HG03432 (cell line): ENCODE data around the gene RLN3.
"Not testable (repeated sequence)": the region's sequence is repeated elsewhere in the genome, so short reads cannot be mapped to it uniquely, and the experiment has no call there.

Source experiments
- ATAC-seq: cut with Tn5 transposase; IDR thresholded peaks from one replicate; pipeline ENCODE4 v1.9.1; 2021; ENCODE audit warnings: mild to moderate bottlenecking, moderate library complexity; ENCODE audit not compliant: unreplicated experiment

RLN3 gene

DNA sequence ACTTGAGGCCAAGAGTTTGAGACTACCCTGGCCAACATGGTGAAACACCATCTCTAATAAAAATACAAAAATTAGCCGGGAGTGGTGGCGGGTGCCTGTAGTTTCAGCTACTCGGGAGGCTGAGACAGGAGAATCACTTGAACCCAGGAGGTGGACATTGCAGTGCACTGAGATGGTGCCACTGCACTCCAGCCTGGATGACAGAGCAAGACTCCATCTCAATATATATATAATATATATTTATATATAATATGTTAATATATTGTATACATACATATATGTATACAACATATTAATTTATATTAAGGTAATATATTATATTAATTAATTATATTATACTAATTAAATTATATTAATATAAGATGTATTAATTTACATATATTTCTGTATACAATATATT is 8.2 kb upstream of the RLN3 start:
- ATAC-seq: not testable (repeated sequence)

- ATAC-seq: no peak
These were observed 6.5 kb upstream of the RLN3 start for GRCh38 chr19:14021474-14021873.

DNA sequence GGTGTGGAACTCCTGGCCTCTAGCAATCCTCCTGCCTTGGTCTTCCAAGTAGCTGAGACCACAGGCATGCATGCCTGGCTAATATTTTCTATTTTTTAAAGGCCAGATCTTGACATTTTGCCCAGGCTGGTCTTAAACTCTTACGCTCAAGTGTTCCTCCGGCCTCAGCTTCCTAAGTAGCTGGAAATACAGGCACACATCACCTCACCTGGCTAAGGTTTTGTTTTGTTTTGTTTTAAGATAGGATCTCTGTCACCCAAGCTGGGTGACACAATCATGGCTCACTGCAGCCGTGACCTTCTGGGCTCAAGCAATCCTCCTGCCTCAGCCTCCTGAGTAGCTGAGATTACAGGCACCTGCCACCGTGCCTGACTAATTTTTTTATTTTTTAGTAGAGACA is 5.5 kb upstream of the RLN3 start:
- no peak for ATAC-seq

GRCh38 chr19:14023404-14024235 is 4.3 kb upstream of the RLN3 start:
- ATAC-seq: no peak

DNA sequence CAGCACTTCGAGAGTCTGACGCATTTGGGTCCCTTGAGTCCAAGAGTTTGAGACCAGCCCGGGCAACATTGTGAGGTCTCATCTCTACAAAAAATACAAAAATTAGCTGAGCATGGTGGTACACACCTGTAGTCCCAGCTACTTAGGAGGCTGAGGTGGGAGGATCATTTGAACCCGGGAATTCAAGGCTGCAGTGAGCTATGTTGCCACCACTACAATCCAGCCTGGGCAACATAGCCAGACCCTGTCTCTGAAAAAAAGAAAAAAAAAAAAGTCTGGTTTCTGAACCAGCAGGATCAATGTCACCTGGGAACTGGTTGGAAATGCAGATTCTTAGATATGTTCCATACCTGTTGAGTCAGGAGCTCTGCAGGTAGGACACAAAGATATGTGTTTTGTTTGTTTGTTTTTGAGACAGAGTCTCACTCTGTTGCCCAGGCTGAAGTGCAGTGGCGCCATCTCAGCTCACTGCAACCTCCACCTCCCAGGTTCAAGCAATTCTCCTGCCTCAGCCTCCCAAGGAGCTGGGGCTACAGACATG is 1.2 kb upstream of the RLN3 start:
- not testable (repeated sequence) for ATAC-seq

GRCh38 chr19:14028901-14029300 is 953 bp downstream of the RLN3 start:
- ATAC-seq: no peak

DNA sequence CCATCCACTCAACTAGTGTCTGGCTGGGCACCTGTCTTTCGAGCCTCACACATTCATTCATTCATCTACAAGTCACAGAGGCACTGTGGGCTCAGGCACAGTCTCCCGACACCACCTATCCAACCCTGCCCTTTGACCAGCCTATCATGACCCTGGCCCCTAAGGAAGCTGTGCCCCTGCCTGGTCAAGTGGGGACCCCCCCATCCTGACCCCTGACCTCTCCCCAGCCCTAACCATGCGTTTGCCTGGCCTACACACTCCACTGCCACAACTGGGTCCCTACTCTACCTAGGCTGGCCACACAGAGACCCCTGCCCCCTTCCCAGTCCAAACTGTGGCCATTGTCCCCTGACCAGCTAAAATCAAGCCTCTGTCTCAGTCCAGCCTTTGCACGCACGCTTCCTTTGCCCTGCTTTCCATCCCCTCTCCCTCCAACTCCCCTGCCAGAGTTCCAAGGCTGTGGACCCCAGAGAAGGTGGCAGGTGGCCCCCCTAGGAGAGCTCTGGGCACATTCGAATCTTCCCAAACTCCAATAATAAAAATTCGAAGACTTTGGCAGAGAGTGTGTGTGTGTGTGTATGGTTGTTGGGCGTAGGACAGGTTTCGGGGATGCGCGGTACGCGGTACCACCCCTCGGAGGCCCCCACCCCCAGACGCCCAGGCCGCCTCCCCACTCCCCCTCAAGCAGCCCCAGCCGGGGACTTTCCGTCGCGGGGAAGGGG is 3.2 kb downstream of the RLN3 start:
- no peak for ATAC-seq

DNA sequence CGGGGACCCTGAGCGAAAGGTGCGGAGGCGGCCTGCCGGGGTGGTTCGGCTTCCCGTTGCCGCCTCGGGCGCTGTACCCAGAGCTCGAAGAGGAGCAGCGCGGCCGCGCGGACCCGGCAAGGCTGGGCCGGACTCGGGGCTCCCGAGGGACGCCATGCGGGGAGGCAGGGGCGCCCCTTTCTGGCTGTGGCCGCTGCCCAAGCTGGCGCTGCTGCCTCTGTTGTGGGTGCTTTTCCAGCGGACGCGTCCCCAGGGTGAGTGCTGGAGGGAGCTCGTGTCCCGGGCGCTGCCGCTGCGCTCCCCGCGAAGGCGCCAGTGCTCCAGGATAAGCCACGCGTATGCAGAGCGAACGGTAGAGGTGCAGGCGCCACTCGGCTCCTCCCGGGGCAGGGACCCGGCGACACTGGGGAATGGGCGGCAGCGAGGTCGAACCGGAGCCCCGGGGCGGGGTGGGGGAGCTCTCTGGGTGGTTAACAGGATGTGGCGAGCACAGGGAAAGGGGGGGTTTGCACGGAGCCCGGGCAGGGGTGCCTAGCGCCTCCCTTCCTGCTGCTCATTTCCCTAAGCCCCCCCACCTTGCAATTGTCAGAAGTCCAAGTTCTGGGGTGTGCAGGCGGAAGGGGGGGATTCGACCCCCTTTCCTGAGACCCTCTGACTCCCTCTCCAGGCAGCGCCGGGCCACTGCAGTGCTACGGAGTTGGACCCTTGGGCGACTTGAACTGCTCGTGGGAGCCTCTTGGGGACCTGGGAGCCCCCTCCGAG is 4.0 kb downstream of the RLN3 start, which contains the start of gene IL27RA:
IL27RA (plus strand) TSS at position 44 of the 762 bp plus-strand sequence; CDS start at position 155, 111 bp downstream.
- peak; percentile 63 for ATAC-seq

DNA sequence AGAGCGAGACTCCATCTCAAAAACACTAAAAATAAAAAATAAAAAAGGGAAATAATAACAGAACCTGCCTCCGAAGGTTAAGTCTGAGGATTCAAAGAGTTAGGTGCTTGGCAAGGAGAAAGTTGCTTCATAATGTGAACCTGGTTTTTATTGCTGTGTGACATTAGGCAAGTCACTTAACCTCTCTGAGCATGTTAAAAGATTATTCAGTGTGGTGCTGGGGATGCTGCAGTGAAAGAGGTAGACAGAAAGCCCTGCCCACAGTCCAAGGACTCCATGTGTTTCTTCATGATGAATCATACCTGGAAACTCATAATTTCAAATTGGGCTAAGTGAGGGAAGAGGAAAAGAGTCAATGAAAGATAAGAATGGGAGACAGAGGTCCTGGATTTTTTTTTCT is 6.0 kb downstream of the RLN3 start:
- ATAC-seq: no peak

DNA sequence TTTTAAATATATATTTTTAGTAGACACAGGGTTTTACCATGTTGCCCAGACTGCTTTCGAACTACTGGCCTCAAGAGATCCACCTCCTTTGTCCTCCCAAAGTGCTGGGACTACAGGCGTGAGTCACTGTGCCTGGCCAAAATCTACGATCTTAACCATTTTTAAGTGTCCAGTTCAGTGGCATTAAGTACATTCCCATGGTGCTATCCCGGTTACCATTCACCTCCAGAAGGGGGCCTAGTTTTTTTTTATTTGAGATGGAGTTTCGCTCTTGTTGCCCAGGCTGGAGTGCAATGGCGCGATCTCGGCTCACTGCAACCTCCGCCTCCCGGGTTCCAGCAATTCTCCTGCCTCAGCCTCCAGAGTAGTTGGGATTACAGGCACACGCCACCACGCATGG is 7.2 kb downstream of the RLN3 start:
- not testable (repeated sequence) for ATAC-seq

GRCh38 chr19:14035706-14036105 is 7.8 kb downstream of the RLN3 start:
- no peak for ATAC-seq

DNA sequence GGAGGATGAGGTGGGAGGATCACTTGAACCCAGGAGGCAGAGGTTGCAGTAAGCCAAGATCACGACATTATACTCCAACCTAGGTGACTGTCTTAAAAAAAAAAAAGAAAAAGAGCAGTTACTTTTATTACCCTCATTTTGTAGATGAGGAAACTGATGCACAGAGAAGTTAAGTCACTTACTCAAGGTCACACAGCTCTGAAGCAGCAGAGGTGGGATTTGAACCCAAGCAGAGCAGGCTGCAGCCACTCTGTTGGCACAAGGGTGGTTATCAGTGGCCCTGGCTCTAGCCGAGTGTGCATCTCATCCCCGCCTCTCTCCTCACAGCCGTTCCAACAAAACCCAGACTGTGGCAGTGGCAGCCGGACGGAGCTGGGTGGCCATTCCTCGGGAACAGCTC is 11.2 kb downstream of the RLN3 start:
- ATAC-seq: no peak

GRCh38 chr19:14042659-14043608 is 15.0 kb downstream of the RLN3 start:
- not testable (repeated sequence) for ATAC-seq

DNA sequence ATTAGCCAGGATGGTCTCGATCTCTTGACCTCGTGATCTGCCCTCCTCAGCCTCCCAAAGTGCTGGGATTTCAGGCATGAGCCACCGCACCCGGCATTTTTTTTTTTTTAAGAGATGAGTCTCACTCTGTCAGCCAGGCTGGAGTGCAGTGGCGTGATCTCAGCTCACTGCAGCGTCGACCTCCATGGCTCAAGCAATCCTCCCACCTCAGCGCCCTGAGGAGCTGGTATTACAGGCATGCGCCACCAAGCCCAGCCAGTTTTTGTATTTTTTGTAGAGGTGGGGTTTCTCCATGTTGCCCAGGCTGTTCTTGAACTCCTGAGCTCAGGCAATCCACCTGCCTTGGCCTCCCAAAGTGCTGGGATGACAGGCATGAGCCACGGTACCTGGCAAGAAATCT is 19.9 kb downstream of the RLN3 start:
- not testable (repeated sequence) for ATAC-seq

DNA sequence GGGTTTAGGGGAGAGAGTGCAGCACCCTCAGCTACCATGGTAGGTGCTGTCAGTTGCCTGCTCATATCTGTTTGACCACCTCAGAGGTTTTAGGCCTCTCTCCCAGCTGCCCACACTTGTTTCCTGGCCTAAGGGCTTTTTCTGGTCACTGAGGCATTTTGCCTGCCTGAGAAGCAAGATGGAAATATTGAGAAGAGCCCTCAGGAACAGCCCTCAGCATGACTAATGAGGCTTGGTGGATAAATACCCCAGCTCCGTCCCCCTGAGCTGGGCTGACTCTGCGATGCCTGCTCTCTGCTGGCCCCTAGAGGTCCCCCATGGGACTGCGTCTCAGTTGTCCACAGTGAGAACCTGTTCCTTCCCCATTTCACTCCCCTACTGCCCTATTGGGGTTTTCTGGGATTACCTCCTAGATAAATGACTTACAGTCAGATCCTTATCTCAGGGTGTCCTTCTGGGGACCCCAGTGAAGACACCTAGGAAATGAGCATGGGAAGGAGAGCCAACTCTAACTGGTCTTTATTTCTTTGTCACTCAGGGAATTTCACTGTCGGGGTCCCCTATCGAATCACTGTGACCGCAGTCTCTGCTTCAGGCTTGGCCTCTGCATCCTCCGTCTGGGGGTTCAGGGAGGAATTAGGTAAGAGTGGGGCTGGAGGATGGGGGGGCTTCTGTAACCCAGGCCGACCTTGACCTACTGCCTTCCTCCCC is 20.6 kb downstream of the RLN3 start:
- ATAC-seq: no peak

DNA sequence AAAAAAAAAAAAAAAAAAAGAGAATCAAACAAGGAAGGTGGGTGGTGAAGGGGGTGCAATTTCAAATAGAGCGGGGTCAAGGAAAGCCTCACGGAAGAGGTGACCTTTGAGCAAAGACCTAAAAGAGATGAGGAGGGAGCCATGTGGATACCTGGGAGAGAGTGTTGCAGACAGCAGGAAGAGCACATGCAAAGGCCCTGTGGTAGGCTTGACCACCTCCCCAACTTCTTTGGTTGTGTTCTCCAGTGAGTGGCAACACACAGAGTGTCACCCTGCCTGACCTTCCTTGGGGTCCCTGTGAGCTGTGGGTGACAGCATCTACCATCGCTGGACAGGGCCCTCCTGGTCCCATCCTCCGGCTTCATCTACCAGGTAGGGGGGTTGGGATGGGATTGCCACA is 22.6 kb downstream of the RLN3 start:
- no peak for ATAC-seq

GRCh38 chr19:14050961-14051360 is 23.0 kb downstream of the RLN3 start:
- not testable (repeated sequence) for ATAC-seq

DNA sequence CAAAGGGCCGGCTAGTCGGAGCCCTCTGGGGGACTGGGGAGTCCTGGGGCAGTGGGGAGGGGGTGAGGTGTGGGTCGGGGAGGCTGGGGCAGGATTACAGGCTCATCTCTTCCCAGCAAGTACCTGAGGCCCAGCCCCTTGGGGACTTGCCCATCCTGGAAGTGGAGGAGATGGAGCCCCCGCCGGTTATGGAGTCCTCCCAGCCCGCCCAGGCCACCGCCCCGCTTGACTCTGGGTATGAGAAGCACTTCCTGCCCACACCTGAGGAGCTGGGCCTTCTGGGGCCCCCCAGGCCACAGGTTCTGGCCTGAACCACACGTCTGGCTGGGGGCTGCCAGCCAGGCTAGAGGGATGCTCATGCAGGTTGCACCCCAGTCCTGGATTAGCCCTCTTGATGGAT is 24.0 kb downstream of the RLN3 start:
- ATAC-seq: no peak

GRCh38 chr19:14052470-14052869 is 24.5 kb downstream of the RLN3 start:
- ATAC-seq: no peak
